SH-SY5Y (cell line): ENCODE data around the gene PYGM.

Source experiments
- GATA2 ChIP-seq: IDR thresholded peaks from 2 replicates; pipeline ENCODE4 v1.6.1; 2011; ENCODE audit warnings: mild to moderate bottlenecking, low read depth, low read length
- GATA3 ChIP-seq: IDR thresholded peaks from 2 replicates; pipeline ENCODE4 v1.6.1; 2011; ENCODE audit warnings: low read depth, mild to moderate bottlenecking, low read length, moderate library complexity

PYGM gene

DNA sequence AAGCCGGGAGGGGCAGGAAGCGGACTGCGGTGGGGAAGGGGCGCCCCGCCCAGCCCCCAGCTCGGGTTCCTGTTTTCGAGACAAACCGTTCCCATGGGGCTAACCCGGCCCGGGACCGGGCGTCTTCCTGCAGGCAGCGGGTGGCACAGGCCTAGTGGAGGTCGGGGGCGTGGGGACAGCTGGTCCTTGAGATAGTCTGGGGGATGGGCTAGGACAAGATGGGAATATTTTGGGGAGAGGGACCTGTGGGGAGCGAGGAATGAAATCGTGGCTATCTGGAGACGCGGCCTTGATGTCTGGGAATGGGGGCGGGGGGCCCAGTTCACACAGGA is 14.6 kb downstream of the PYGM start:
- TF ChIP-seq GATA3 (no peak), GATA2 (no peak)

GRCh38 chr11:64744544-64745188 is 15.1 kb downstream of the PYGM start:
- TF ChIP-seq GATA3 (no peak), GATA2 (no peak)

DNA sequence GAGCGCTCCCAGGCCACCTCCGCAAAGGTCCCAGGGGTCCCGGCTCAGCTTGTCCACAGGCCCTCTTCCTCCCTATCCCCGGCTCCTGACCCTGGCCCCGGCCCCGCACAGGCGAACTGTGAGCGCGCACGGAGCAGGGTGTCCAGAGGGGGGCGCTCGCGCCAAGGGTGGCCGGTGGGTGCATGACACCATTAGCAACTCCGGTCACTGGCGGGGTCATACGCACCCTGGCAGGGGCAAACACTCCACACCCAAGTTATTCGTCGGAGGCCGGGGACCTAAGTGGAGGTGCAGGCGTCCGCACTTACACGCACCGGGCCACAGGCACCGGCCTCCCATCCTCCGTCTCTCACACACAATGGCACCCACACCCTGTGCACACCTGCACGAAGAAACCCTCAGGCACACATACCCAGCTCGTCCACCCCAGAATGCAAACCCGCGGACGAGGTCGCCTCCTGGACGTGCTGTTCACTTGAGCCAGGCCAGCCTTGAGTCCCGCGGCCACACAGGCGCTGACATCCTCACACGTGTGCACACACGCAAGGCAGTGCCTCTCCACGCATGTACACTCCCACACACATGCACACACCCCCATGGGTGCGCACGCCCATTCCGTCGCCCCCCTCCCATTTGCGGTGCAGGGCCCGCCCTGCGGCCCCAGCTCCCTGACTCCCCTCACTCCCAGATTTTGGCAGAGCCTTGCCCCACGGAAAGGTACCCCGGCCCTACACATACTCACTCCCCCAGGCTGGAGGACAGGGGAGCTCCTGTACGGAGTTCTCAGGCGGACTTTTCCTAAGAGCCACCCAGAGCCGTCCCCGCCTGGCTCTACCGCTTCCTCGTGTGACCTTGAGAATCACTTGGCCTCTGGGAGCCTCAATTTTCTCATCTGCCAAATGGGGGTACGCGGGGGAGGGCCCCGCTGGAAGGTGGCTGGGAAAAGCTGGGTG is 15.9 kb downstream of the PYGM start, which contains the start of gene RASGRP2:
RASGRP2 (minus strand) TSS at position 552 of the 953 bp plus-strand sequence. CDS start 1,276 bp downstream, outside the sequence.
- no peak for TF ChIP-seq GATA3
- no peak for TF ChIP-seq GATA2

DNA sequence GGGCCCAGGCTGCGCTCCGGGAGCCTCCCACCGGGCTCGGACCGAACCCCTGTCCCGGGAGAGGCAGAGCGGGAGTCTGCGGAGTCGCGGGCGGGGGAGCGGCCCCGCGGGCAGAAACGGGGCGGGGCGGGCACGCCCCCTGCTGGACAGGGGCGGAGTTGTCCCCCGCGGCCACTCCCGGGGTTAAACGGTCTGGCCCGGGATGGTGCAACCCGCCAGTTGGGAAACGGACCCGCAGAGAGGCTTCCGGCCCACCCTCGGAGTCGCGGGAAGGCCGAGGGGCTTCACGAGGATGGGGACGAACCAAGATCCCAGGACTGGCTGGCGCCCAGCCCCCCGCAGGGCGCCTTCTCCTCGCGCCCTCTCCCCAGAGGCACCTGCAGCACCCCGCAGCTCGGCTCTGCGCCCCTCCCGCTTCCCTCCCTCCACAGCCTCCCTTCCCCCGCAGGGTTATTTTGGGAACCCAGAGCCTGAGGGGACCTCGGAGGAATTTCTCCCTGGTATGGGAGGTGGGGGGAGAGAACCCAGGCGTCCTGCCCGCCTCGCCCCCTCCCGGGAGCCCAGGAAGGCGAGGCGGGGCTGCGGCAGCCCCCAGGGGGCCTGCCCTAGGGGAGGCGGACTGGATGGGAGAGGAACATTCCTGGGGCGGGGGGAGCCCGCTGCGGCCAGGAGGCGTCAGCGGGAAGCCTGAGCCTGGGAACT is 16.7 kb downstream of the PYGM start:
- TF ChIP-seq GATA2 = no peak
- no peak for TF ChIP-seq GATA3

DNA sequence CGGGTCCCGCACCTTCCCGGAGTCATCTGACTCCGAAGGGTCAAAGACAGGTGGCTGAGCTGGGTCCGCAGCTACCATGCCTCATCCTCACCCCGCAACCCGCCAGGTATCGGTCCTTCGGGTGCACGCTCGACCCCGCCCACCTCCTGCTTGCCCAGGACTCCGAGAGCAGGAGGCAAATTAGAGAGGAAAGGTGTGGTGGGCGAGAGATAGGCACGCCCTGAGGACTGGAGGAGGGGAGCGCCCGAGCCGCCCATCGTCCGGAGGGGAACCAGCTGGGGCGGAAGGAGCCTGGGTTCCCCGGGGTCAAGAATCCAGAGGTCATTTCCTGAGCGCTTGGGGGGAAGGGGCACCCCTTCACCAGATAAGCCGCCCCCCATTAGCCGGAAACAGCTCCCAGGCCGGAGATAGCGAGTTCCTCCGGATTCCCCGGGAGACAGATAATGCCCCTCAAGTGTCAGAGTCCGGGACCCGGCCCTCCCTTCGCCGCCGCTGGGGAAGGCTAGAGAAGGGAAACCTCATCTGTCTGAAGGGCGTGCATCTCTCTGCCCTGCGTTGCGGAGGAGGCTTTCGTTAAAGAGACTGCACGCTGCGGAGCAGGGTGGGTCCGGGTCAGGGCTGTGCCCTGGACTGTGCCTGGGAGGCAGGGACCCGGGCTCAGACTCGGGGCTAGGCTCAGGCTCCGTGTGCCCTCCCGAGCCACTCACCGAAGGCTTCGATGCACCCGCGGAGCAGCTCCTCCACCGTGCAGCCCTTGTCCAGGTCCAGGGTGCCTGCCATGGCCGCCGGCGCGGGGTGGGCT is 17.5 kb downstream of the PYGM start:
- no peak for TF ChIP-seq GATA2

DNA sequence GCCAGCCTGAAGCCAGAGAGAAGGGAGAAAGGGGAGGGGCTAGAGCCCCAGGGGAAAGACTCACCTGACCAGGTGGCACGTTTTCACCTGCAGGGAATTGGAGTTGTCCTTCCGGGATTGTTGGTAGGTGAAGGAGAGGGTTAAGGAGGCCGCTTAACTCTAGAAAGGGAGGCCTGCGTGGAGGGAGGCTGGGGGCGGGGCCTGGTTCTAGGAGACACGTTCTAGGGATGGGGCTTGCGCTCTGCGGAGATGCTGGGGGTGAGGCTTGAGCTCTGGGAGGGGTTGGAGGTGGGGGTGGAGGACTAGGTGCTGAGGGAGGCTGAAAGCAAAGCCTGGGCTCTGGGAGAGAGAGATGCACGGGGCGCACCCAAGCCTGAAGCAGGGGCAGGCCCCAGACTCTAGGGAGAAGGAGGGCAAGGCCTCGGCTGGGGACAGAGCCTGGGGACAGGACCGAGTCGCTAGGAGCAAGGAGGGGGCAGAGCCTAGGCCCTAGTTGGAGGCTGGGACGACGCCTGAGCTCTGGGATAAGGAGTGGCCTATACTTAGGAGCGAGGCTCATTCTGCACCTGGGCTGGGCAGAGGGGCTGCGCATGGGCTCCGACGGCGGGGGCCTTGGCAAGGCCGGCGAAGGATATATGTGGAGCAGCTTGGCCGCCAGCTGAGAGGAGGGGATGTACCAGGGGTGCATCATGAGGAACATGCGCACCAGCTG is 18.2 kb downstream of the PYGM start:
- TF ChIP-seq GATA3 = no peak
- TF ChIP-seq GATA2 = no peak

GRCh38 chr11:64739871-64740270 is 19.9 kb downstream of the PYGM start:
- TF ChIP-seq GATA3 = no peak
- no peak for TF ChIP-seq GATA2

DNA sequence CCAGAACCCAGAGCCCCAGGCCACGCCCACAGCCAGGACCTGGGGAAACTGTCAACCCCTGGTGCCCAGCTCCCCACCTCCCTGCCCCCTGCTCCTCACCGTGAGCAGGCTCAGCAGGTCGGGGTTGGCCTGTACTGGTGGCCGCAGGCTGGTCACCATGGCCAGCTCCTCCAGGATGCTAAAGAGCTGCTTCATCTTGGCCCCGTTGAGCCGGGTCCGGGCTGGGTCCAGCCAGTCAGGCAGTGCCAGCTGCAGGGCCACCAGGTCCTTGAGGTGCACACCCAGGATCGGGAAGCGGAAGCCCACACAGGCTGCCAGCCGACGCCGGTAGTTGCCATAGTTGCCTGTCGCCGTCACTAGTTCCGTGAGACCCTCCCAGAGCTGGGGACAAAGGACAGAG is 23.1 kb downstream of the PYGM start:
- TF ChIP-seq GATA3 (no peak), GATA2 (no peak)

DNA sequence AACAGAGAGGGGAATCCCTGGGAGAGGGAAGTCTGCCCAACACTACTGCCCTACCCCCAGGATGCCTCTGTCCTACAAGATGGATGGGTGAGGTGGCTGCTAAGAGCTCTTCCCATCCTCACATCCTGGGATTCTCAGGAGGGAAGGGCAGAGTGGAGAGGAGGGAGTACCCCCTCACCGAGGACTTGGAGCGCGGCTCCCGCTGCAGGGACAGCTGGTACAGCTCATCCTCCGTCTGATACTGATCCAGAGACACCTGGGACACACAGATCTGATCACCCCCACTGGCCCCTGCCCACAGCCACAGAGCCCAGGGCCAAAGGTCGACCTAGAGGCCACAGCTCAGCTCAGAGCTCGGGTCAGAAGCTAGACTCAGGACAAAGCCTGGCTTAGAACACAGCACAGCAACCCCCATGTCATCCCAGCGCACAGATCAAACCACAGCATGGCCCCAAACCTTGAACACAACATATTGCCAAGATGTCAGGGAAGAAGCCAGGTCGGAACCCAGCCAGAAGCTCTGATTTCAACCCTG is 24.0 kb downstream of the PYGM start:
- TF ChIP-seq GATA3 (no peak), GATA2 (no peak)

DNA sequence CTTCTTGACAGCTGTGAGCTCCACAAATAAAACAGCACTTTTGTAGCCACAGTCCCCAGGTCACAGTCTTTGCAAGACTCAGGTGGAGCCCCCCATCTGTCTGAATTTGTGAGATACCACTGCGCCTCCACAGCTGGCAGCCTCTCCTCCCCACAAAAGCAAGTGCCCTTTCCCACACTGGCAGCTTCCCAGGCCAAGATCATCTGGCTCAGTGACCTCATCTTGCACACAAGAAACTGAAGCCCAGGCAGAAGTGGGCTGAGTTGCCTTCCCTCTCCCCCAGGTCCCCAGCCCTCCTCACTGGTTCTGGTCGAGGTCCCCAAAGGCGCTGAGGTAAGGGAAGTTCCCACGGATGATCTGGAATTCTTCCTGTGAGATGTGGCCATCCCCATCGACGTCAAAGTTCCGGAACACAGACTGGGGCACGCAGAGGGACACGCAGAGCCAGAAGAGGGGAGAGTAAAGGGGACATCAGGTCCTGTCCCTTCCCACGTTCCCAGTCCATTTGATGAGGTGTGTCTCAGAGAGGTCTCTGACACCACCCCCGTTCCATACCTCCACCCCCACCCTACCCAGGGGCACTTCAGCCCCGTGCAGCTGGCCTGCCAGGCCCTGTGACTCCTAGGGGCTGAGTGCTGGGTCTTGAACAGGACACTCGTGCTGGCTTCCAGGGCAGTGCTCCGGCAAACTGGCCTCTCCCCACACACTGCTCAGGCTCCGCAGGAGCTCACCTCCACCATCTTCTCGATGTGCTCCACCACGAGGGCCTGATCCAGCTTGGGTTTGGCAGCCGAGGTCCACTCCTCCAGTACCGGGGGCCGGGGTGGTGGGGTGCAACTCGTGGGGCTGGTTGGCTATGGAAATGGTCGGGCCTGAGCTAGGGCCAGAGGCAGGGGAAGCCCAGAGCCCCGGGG is 24.7 kb downstream of the PYGM start:
- TF ChIP-seq GATA2 = no peak
- no peak for TF ChIP-seq GATA3

GRCh38 chr11:64731601-64732000 is 28.2 kb downstream of the PYGM start:
- no peak for TF ChIP-seq GATA2
- TF ChIP-seq GATA3 = no peak

- no peak for TF ChIP-seq GATA3
- no peak for TF ChIP-seq GATA2
Observed at GRCh38 chr11:64729851-64730382, 29.9 kb downstream of the PYGM start.
